ENCODE results near the gene MAD1L1.

DNA sequence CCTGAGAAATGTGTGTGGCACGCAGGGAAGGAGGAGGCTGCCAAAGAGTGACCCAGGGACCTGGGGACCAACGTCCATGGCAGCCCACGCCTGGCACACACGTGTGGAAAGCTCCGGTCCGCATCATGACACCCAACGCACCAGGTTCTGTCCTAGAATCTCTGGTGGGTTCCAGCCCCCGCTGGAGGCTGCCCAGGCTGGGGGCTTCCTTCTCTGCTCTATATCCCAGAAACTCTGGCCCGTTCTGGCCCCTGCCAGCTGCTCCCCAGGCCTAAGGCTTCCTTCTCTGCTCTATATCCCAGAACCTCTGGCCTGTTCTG, 300.8 kb downstream of the MAD1L1 start:
- TF ChIP-seq, protein P1, sequence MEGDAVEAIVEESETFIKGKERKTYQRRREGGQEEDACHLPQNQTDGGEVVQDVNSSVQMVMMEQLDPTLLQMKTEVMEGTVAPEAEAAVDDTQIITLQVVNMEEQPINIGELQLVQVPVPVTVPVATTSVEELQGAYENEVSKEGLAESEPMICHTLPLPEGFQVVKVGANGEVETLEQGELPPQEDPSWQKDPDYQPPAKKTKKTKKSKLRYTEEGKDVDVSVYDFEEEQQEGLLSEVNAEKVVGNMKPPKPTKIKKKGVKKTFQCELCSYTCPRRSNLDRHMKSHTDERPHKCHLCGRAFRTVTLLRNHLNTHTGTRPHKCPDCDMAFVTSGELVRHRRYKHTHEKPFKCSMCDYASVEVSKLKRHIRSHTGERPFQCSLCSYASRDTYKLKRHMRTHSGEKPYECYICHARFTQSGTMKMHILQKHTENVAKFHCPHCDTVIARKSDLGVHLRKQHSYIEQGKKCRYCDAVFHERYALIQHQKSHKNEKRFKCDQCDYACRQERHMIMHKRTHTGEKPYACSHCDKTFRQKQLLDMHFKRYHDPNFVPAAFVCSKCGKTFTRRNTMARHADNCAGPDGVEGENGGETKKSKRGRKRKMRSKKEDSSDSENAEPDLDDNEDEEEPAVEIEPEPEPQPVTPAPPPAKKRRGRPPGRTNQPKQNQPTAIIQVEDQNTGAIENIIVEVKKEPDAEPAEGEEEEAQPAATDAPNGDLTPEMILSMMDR (conservative IDR thresholded peaks at IDR 0.05): no peak
- TF ChIP-seq EZH2 (IDR thresholded peaks at IDR 0.05; ENCODE audit: low read depth): no peak

All from PC-9 (cell line).